ENCODE data around the gene RPL32. TPM values are rescaled to one million over a fixed set of nuclear protein-coding genes. Genes with fewer than 3 reads are reported as not detected.
A peak's percentile ranks its signal among the peaks of the same experiment; 100 is the strongest.

Gene RPL32
- total RNA-seq, 1 experiment from 2014 or later: 2,021 TPM

DNA sequence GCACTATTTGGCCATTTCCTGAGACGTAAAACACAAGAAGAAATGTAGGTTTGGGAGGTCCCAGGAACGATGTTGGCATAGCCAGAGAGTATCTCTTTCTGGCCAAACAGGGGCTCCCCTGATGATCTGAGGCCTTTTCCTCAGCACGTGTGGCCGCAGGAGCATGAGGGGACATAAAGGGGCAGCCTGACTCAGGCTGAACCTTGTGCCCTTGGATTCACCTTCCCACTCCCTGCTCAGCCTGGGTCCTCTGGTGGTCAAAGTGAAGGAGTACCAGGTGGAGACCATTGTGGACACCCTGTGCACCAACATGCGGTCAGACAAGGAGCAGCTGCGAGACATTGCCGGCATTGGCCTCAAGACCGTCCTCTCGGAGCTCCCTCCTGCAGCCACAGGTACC is 34.3 kb downstream of the RPL32 start:
- Histone ChIP-seq H3K79me2 (ENCODE audit: insufficient read depth, low read length) (no peaks in the 10 kb centered on the region), H3K18ac (ENCODE audit: insufficient read length, low read depth, low read length) (no peak overlapping the region), H3K23ac (ENCODE audit: insufficient read length, low read depth, low read length) (no peak overlapping the region), H4K8ac (replicated peaks; ENCODE audit: insufficient read length, low read depth, low read length) (no peak overlapping the region), H3K9ac (ENCODE audit: extremely low read depth, insufficient read length, low read length) (no peak overlapping the region), H4K5ac (ENCODE audit: insufficient read length, low read depth, low read length) (no peak overlapping the region), H3T11ph (ENCODE audit: low read length) (no peak overlapping the region), H3K4me2 (ENCODE audit: insufficient read depth, insufficient read length, low read length) (no peak overlapping the region), H2BK12ac (ENCODE audit: insufficient read length, low read depth, low read length) (no peak overlapping the region), H2AK5ac (ENCODE audit: insufficient read length, low read length) (no peak overlapping the region), H2BK15ac (ENCODE audit: low read depth, low read length) (no peak overlapping the region), H4K20me1 (ENCODE audit: control insufficient read depth, insufficient read depth, insufficient read length) (no peaks in the 10 kb centered on the region), H3K27ac (ENCODE audit: insufficient read length, low read depth, low read length) (no peak overlapping the region), H2BK20ac (ENCODE audit: low read depth, low read length, poor library complexity, severe bottlenecking) (no peak overlapping the region), H3K9me3 (ENCODE audit: control insufficient read depth, low read depth, low read length) (no peaks in the 10 kb centered on the region), H2AFZ (ENCODE audit: low read length) (no peak overlapping the region), H2BK120ac (ENCODE audit: low read depth, low read length, poor library complexity, severe bottlenecking) (no peak overlapping the region), H3K79me1 (ENCODE audit: insufficient read depth, low read depth, low read length, poor library complexity, severe bottlenecking) (no peaks in the 10 kb centered on the region), H3K14ac (ENCODE audit: insufficient read depth, low read length) (no peak overlapping the region), H4K91ac (ENCODE audit: insufficient read length, low read depth, low read length) (no peak overlapping the region), H3K56ac (ENCODE audit: insufficient read length, low read depth, low read length) (no peak overlapping the region), H3K4ac (ENCODE audit: low read depth, low read length) (no peak overlapping the region), H3K4me1 (ENCODE audit: insufficient read depth, low read length) (no peaks in the 10 kb centered on the region), H3K27me3 (ENCODE audit: insufficient read depth, low read length) (no peaks in the 10 kb centered on the region), H2BK5ac (ENCODE audit: insufficient read length, low read length) (no peak overlapping the region), H3K23me2 (ENCODE audit: insufficient read length, low read depth, low read length, poor library complexity, severe bottlenecking) (peaks cover 4% of the 10 kb centered on the region)
- Mint-ChIP-seq H3K27me3 (ENCODE audit: low read depth) (peaks cover 1% of the 10 kb centered on the region; the same call in 1 of the 2 replicates), H3K36me3 (ENCODE audit: insufficient read depth in 1 of 3, low read depth in 3 of 3) (peaks cover 2 to 18% (median 16%) of the 10 kb centered on the region in 3 experiments; a peak in 6 of 7 replicates), H3K4me3 (no peak overlapping the region), H3K27ac (no peak overlapping the region), H3K9me3 (no peaks in the 10 kb centered on the region), H3K4me1 (peaks cover 16 to 22% of the 10 kb centered on the region in 2 experiments)
- TF ChIP-seq, protein P1, sequence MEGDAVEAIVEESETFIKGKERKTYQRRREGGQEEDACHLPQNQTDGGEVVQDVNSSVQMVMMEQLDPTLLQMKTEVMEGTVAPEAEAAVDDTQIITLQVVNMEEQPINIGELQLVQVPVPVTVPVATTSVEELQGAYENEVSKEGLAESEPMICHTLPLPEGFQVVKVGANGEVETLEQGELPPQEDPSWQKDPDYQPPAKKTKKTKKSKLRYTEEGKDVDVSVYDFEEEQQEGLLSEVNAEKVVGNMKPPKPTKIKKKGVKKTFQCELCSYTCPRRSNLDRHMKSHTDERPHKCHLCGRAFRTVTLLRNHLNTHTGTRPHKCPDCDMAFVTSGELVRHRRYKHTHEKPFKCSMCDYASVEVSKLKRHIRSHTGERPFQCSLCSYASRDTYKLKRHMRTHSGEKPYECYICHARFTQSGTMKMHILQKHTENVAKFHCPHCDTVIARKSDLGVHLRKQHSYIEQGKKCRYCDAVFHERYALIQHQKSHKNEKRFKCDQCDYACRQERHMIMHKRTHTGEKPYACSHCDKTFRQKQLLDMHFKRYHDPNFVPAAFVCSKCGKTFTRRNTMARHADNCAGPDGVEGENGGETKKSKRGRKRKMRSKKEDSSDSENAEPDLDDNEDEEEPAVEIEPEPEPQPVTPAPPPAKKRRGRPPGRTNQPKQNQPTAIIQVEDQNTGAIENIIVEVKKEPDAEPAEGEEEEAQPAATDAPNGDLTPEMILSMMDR (conservative IDR thresholded peaks at IDR 0.05): peak; percentile 26; the same call in 1 of the 3 replicates
- WGBS (ENCODE audit: extremely low coverage, insufficient read length, low lambda C conversion rate): no CpG with 5 or more reads among the region's 9 CpGs
- no peak for DNase-seq
